ENCODE results near the gene PFKFB4.
"Not testable (repeated sequence)": the region's sequence is repeated elsewhere in the genome, so short reads cannot be mapped to it uniquely, and the experiment has no call there.

PFKFB4 gene

GRCh38 chr3:48532977-48533337 lies 23.6 kb downstream of the PFKFB4 start:
- no peak for DNase-seq
- H3K27me3 ChIP-seq (replicated peaks; ENCODE audit: control insufficient read depth, insufficient read depth, low read length, poor library complexity, severe bottlenecking), result no peaks in the 10 kb centered on the region
- H3K9me3 ChIP-seq (ENCODE audit: control insufficient read depth, low read length), result no peaks in the 10 kb centered on the region
- H3K27ac ChIP-seq (ENCODE audit: insufficient read depth, low read length, poor library complexity, severe bottlenecking), result no peak overlapping the region
- H3K4me3 ChIP-seq (ENCODE audit: insufficient read depth, low read depth, low read length, poor library complexity, severe bottlenecking), result no peak overlapping the region
- no peaks in the 10 kb centered on the region for H3K4me1 ChIP-seq (ENCODE audit: control insufficient read depth, insufficient read depth, low read length, poor library complexity, severe bottlenecking)
- no peaks in the 10 kb centered on the region for H3K36me3 ChIP-seq (ENCODE audit: control insufficient read depth, insufficient read depth, low read length)

GRCh38 chr3:48532271-48532976 lies 24.2 kb downstream of the PFKFB4 start:
- no peak for DNase-seq
- Histone ChIP-seq H3K27ac (ENCODE audit: insufficient read depth, low read length, poor library complexity, severe bottlenecking) (no peak overlapping the region), H3K9me3 (ENCODE audit: control insufficient read depth, low read length) (no peaks in the 10 kb centered on the region), H3K36me3 (ENCODE audit: control insufficient read depth, insufficient read depth, low read length) (no peaks in the 10 kb centered on the region), H3K4me1 (ENCODE audit: control insufficient read depth, insufficient read depth, low read length, poor library complexity, severe bottlenecking) (no peaks in the 10 kb centered on the region), H3K27me3 (replicated peaks; ENCODE audit: control insufficient read depth, insufficient read depth, low read length, poor library complexity, severe bottlenecking) (no peaks in the 10 kb centered on the region), H3K4me3 (ENCODE audit: insufficient read depth, low read depth, low read length, poor library complexity, severe bottlenecking) (no peak overlapping the region)

GRCh38 chr3:48530701-48531100 lies 25.9 kb downstream of the PFKFB4 start:
- not testable (repeated sequence) for H3K36me3 ChIP-seq (ENCODE audit: control insufficient read depth, insufficient read depth, low read length); H3K4me1 ChIP-seq (ENCODE audit: control insufficient read depth, insufficient read depth, low read length, poor library complexity, severe bottlenecking); H3K27me3 ChIP-seq (replicated peaks; ENCODE audit: control insufficient read depth, insufficient read depth, low read length, poor library complexity, severe bottlenecking); DNase-seq; H3K4me3 ChIP-seq (ENCODE audit: insufficient read depth, low read depth, low read length, poor library complexity, severe bottlenecking); H3K9me3 ChIP-seq (ENCODE audit: control insufficient read depth, low read length); H3K27ac ChIP-seq (ENCODE audit: insufficient read depth, low read length, poor library complexity, severe bottlenecking)

- Histone ChIP-seq H3K36me3 (ENCODE audit: control insufficient read depth, insufficient read depth, low read length) (no peaks in the 10 kb centered on the region), H3K4me3 (ENCODE audit: insufficient read depth, low read depth, low read length, poor library complexity, severe bottlenecking) (no peak overlapping the region), H3K27me3 (replicated peaks; ENCODE audit: control insufficient read depth, insufficient read depth, low read length, poor library complexity, severe bottlenecking) (no peaks in the 10 kb centered on the region), H3K27ac (ENCODE audit: insufficient read depth, low read length, poor library complexity, severe bottlenecking) (no peak overlapping the region), H3K9me3 (ENCODE audit: control insufficient read depth, low read length) (no peaks in the 10 kb centered on the region), H3K4me1 (ENCODE audit: control insufficient read depth, insufficient read depth, low read length, poor library complexity, severe bottlenecking) (no peaks in the 10 kb centered on the region)
- DNase-seq, result no peak
Measured at GRCh38 chr3:48528754-48529153, 27.8 kb downstream of the PFKFB4 start.

GRCh38 chr3:48528048-48528447 lies 28.6 kb downstream of the PFKFB4 start:
- DNase-seq, result no peak
- no peak overlapping the region for H3K27ac ChIP-seq (ENCODE audit: insufficient read depth, low read length, poor library complexity, severe bottlenecking)
- no peaks in the 10 kb centered on the region for H3K9me3 ChIP-seq (ENCODE audit: control insufficient read depth, low read length)
- no peaks in the 10 kb centered on the region for H3K36me3 ChIP-seq (ENCODE audit: control insufficient read depth, insufficient read depth, low read length)
- H3K4me3 ChIP-seq (ENCODE audit: insufficient read depth, low read depth, low read length, poor library complexity, severe bottlenecking), result no peak overlapping the region
- no peaks in the 10 kb centered on the region for H3K4me1 ChIP-seq (ENCODE audit: control insufficient read depth, insufficient read depth, low read length, poor library complexity, severe bottlenecking)
- no peaks in the 10 kb centered on the region for H3K27me3 ChIP-seq (replicated peaks; ENCODE audit: control insufficient read depth, insufficient read depth, low read length, poor library complexity, severe bottlenecking)

GRCh38 chr3:48524970-48525369 lies 31.6 kb downstream of the PFKFB4 start:
- DNase-seq, result no peak
- no peaks in the 10 kb centered on the region for H3K27me3 ChIP-seq (replicated peaks; ENCODE audit: control insufficient read depth, insufficient read depth, low read length, poor library complexity, severe bottlenecking)
- H3K4me3 ChIP-seq (ENCODE audit: insufficient read depth, low read depth, low read length, poor library complexity, severe bottlenecking), result no peak overlapping the region
- H3K9me3 ChIP-seq (ENCODE audit: control insufficient read depth, low read length), result no peaks in the 10 kb centered on the region
- no peak overlapping the region for H3K27ac ChIP-seq (ENCODE audit: insufficient read depth, low read length, poor library complexity, severe bottlenecking)
- H3K4me1 ChIP-seq (ENCODE audit: control insufficient read depth, insufficient read depth, low read length, poor library complexity, severe bottlenecking), result peaks cover 3% of the 10 kb centered on the region
- H3K36me3 ChIP-seq (ENCODE audit: control insufficient read depth, insufficient read depth, low read length), result no peaks in the 10 kb centered on the region

GRCh38 chr3:48521635-48522034 lies 35.0 kb downstream of the PFKFB4 start:
- peaks cover 36% of the 10 kb centered on the region for H3K4me1 ChIP-seq (ENCODE audit: control insufficient read depth, insufficient read depth, low read length, poor library complexity, severe bottlenecking)
- no peak overlapping the region for H3K27ac ChIP-seq (ENCODE audit: insufficient read depth, low read length, poor library complexity, severe bottlenecking)
- no peak overlapping the region for H3K4me3 ChIP-seq (ENCODE audit: insufficient read depth, low read depth, low read length, poor library complexity, severe bottlenecking)
- no peak for DNase-seq
- no peaks in the 10 kb centered on the region for H3K9me3 ChIP-seq (ENCODE audit: control insufficient read depth, low read length)
- no peaks in the 10 kb centered on the region for H3K27me3 ChIP-seq (replicated peaks; ENCODE audit: control insufficient read depth, insufficient read depth, low read length, poor library complexity, severe bottlenecking)
- H3K36me3 ChIP-seq (ENCODE audit: control insufficient read depth, insufficient read depth, low read length), result no peaks in the 10 kb centered on the region

GRCh38 chr3:48519277-48519643 lies 37.3 kb downstream of the PFKFB4 start:
- no peaks in the 10 kb centered on the region for H3K27me3 ChIP-seq (replicated peaks; ENCODE audit: control insufficient read depth, insufficient read depth, low read length, poor library complexity, severe bottlenecking)
- H3K4me3 ChIP-seq (ENCODE audit: insufficient read depth, low read depth, low read length, poor library complexity, severe bottlenecking), result no peak overlapping the region
- no peaks in the 10 kb centered on the region for H3K36me3 ChIP-seq (ENCODE audit: control insufficient read depth, insufficient read depth, low read length)
- no peak overlapping the region for H3K27ac ChIP-seq (ENCODE audit: insufficient read depth, low read length, poor library complexity, severe bottlenecking)
- peaks cover 60% of the 10 kb centered on the region for H3K4me1 ChIP-seq (ENCODE audit: control insufficient read depth, insufficient read depth, low read length, poor library complexity, severe bottlenecking)
- no peaks in the 10 kb centered on the region for H3K9me3 ChIP-seq (ENCODE audit: control insufficient read depth, low read length)
- DNase-seq, result no peak

GRCh38 chr3:48518638-48519276 lies 37.8 kb downstream of the PFKFB4 start:
- Histone ChIP-seq H3K36me3 (ENCODE audit: control insufficient read depth, insufficient read depth, low read length) (no peaks in the 10 kb centered on the region), H3K4me3 (ENCODE audit: insufficient read depth, low read depth, low read length, poor library complexity, severe bottlenecking) (no peak overlapping the region), H3K9me3 (ENCODE audit: control insufficient read depth, low read length) (no peaks in the 10 kb centered on the region), H3K27ac (ENCODE audit: insufficient read depth, low read length, poor library complexity, severe bottlenecking) (no peak overlapping the region), H3K27me3 (replicated peaks; ENCODE audit: control insufficient read depth, insufficient read depth, low read length, poor library complexity, severe bottlenecking) (no peaks in the 10 kb centered on the region), H3K4me1 (ENCODE audit: control insufficient read depth, insufficient read depth, low read length, poor library complexity, severe bottlenecking) (peaks cover 65% of the 10 kb centered on the region)
- no peak for DNase-seq

- H3K27me3 ChIP-seq (replicated peaks; ENCODE audit: control insufficient read depth, insufficient read depth, low read length, poor library complexity, severe bottlenecking), result no peaks in the 10 kb centered on the region
- no peak overlapping the region for H3K4me3 ChIP-seq (ENCODE audit: insufficient read depth, low read depth, low read length, poor library complexity, severe bottlenecking)
- no peak for DNase-seq
- no peaks in the 10 kb centered on the region for H3K9me3 ChIP-seq (ENCODE audit: control insufficient read depth, low read length)
- H3K27ac ChIP-seq (ENCODE audit: insufficient read depth, low read length, poor library complexity, severe bottlenecking), result no peak overlapping the region
- no peaks in the 10 kb centered on the region for H3K36me3 ChIP-seq (ENCODE audit: control insufficient read depth, insufficient read depth, low read length)
- peaks cover 67% of the 10 kb centered on the region for H3K4me1 ChIP-seq (ENCODE audit: control insufficient read depth, insufficient read depth, low read length, poor library complexity, severe bottlenecking)
Measured at GRCh38 chr3:48518069-48518468, 38.5 kb downstream of the PFKFB4 start.

Data from effector memory CD4-positive, alpha-beta T cell (primary cell).